GM04503 (cell line): ENCODE measurements around the gene MVB12A.
A peak's percentile ranks its signal among the peaks of the same experiment; 100 is the strongest.

Experiments used
- DNase-seq: peaks from one replicate; pipeline ENCODE4 v3.0.0-alpha.2; 2012; ENCODE audit warnings: low read depth

The MVB12A gene

DNA sequence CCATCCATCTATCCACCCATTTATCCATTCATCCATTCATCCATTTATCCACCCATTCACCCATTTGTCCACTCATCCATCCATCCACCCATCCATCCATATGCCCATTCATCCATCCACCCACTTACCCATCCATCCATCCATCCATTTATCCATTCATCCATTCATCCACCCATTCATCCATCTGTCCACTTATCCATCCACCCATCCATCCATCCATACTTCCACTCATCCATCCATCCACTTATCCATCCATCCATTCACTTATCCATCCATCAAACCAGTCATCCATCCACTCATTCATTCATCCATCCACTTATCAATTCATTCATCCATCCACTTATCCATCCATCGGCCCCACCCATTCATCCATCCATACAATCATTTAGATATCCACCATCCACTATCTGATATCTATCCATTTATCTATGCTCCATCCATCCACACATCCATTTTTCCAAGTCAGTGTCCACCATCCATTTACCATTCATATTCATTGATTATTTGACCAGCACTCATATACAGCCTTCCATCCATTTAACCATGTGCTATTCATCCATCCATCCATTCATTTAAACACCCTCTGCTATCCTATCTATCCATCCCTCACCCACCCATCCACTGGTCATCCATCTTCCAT is 25.8 kb downstream of the MVB12A start:
- DNase-seq, result no peak

DNA sequence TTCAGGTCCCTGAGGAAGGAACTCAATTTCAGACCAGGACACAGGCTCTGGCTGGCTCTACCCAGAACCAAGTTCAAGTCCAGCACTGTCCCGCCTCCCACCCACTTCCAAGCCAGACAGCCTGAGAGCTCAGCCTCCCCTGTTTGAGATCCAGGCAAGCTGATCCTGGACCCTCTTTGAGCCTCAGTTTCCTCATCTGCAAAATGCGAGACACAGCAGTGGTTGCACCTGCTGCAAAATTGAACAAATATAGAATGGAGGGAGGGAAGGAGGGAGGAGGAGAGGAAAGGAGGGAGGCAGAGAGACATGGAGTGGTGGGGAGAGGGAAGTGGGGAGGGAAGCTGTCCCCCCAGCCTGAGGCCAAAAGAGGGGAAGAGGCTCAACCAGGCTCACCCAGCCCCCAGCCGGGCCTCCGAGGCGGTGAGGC is 27.9 kb downstream of the MVB12A start:
- no peak for DNase-seq

DNA sequence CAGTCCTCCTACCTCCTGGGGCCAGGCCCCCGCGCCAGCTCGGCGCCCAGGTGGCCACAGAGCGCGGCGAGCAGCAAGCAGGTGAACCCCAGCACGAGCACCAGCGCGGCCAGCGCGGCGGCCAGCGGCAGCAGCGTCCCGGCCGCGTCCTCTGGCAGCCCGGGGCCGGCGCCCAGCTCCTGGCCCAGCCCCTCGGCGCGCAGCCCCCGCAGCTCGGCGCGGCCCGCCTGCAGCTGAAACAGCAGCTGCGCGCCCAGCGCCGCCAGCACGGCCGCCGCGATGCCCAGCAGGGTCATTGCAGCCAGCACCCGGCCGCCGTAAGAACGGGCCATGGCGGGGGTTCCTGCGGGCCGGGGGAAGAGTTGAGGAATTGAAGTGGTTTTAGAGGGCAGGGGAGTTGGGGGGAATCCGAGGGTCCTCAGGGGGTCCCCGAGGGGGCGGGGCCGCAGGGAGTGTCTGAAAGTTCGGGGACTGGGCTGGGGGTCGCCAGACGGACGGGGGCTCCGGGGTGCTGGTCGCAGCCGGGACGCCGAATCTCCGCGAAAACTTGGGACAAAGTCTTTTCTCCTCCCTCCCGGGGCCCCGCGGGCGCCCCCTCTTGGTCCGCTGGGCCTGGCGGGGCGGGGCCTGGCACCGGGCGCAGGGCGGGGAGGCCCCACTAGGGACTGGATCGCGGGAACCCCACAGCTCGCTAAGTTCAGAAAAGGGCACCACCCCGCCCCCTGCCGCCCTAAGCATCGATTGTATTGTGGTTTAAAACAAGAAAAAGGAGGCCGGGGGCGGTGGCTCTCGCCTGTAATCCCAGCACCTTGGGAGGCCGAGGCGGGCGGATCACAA is 28.5 kb downstream of the MVB12A start, which contains the start of gene TMEM221:
Gene TMEM221, minus strand, starts transcription at position 538 of the 837 bp plus-strand sequence. Its CDS starts 206 bp downstream, at position 332.
- DNase-seq, result no peak

DNA sequence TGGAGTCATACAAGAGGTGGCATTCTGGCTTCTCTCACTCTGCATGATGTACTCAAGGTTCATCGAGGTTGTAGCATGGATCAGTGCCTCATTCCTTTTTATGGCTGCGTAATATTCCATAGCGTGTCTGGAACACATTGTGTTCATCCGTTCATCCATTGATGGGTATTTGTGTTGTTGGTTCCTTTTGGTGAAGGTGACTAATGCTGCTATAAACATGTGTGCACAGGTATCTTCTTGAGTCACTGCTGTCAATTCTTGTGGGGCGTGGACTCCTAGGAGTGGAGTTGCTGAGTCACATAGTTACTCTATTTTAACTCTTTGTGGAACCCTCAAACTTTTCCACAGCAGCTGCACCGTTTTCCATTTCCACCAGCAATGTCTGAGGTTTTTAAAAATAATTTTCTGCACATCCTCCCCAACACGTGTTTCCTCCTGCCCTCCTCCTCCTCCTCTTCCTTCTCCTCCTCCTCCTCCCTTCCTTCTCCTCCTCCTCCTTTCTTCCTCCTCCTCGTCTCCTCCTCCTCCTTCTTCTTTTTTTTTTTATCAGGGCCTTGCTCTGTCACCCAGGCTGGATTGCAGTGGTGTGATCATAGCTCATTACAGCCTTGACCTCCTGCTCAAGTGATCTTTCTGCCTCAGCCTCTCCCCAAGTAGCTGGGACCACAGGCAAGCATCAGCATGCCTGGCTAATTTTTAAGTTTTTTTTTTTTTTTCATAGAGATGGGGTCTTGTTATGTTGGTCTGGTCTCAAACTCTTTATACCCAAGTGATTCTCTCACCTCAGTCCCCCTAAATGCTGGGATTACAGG is 30.6 kb downstream of the MVB12A start:
- no peak for DNase-seq

DNA sequence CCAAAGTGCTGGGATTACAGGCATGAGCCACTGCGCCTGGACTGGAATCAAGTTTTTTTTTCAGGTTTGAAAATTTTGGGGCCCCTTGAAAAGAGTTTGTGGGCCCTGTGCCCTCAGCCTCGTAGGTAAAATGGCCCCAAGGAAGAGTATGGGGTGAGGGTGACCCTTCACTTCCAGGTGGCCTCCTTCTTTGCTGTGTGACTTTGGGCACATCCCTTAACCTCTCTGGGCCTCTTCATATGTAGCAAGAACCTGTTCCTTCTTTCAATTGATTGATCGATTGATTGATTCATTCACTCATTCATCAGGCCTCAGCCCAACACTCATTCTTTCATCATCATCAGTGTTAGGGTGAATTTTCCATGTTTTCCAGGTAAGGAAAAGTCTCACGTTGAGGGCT is 32.0 kb downstream of the MVB12A start:
- no peak for DNase-seq

DNA sequence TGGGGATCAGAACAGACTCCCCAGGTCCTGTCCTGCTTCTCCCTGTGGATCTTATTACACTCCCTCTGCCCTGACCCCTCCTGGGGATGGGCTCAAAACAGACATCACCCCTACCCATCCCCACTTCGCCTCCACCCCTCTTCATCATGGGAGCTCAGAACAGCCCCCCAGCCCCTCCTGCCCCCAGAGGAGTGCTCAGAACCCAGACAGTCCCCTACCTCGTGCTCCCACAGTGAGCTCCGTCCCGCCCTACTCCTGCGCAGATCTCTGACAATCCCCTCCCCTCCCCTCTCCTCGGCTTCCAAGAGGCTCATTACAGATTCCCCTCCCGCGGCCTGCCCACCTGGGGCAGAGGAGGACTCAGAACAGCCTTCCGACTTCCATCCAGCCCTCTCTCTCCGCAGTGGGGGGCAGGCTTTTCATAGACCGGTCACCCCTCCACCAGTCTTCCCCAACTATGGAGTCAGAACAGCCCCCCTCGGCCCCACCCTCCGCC is 34.8 kb downstream of the MVB12A start:
- DNase-seq, result no peak

DNA sequence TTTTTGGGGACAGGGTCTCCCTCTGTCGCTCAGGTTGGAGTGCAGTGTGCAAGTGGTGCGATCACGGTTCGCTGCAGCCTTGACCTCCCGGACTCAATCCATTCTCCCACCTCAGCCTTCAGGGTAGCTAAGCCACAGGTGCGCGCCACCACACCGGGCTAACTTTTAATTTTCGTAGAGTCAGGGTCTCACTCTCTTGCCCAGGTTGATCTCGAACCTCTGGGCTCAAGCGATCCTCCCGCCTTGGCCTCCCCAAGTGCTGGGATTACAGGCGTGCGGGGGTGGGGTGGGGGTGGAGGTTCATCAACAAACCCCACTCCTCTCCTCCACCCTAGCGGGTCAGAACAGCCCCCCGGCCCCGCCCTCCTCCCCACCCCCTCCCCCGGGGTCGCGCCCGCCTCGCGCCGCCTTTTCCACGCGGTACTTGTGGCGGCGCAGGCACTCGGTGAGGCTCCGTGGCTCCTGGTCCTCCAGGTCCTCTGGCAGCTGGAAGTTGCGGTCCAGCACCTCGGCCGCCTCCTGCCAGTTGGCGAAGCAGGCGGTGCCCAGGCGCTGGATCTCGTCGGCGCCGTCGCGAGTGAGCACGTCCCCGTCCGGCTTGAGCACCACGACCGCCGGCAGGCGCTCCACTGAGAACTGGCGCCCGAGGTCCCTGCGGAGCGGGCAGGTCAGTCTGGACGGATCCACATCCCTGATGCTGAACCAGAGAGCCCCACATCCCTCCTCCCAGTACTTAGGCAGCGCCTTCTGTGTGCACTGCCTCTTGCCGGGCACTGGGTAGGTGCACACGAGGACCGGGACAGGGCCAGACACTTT is 35.7 kb downstream of the MVB12A start:
- no peak for DNase-seq

DNA sequence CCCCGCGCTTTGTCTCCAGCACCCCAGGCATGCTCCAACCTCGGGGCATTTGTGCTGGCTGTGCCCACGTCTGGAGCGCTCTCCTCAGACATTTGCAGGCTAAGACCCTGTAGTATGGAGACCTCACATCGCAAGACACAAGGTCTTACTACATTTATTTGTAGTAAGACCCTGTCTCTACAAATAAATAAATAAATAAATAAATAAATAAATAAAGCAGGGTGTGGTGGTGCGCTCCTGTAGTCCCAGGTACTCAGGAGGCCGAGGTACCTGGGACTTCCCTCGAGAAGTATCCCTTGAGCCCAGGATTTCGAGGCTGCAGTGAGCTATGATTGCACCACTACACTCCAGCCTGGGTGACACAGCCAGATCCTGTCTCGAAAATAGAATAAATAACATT is 36.3 kb downstream of the MVB12A start:
- DNase-seq, result no peak

DNA sequence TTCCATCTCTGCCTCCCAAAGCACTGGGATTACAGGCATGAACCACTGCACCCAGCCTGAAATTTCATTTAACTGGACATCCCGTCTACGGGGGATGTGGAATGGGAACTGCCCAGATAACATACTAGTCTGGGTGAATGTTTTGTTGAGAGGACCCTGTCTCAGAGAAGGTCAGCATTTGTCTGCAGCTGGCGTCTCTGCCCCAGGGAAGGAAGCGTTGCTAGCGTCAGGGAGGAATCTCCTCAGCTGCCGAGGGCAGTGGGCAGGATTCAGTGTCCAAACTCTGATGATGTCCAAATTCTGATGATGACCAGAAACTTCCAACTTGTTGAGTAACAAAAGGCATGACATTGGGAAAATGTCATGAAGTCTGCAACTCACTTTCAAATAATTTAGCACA is 37.8 kb downstream of the MVB12A start:
- no peak for DNase-seq

DNA sequence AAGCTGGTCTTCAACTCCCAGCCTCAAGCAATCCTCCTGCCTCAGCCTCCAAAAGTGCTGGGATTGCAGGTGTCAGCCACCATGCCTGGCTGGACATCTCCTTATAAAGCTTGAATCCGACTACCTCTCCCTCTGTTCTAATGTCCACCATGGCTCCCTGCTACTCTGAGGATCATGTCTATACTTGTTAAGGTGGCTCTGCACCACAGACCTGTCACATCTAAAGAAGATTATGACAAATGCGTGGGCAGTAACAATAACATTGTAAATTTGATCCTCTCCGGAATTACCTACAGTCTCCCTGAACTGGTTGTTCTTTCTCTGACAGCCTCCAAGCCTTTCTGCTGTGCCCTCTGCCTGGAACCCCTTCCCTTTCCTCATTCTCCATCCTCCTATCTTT is 39.1 kb downstream of the MVB12A start:
- no peak for DNase-seq

DNA sequence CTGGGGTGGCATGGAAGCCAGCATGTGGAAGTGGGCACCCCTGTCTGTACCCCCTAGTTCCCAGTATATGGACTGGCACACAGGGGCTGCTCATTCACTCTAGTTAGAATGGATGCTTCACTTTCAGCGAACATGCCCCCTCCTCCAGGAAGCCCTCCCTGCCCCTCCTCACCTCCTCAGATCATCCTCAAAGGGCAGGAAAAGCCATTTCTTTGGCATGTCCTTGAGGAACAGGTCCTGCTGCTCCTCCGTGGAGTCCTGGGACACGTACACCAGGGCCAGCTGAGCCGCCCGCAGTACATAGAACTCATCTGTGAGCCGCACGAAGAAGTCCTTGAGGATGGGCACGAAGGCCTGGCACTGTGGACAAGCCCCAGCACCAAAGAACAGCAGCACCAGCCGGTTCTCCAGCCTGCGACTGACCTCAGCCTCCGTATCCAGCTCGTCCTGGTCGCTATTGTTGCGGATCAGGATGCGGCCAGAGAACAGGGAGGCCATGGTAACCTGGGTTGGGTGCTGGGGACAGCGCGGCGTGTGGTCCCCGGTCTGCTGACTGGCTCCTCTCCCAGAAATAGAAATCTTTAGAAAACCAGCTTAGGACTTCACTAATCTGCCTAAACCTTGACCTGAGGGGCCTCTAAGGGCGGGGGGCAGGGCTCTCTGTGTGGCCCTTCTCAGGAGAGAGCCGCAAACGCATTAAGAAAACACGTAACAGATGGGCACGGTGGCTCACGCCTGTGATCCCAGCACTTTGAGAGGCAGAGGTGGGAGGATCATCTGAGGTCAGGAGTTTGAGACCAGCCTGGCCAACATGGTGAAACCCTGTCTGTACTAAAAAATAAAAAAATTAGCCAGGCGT is 40.8 kb downstream of the MVB12A start, which contains the start of gene NXNL1:
Gene NXNL1, minus strand, starts transcription at position 555 of the 859 bp plus-strand sequence. Its CDS starts 57 bp downstream, at position 498.
- no peak for DNase-seq

DNA sequence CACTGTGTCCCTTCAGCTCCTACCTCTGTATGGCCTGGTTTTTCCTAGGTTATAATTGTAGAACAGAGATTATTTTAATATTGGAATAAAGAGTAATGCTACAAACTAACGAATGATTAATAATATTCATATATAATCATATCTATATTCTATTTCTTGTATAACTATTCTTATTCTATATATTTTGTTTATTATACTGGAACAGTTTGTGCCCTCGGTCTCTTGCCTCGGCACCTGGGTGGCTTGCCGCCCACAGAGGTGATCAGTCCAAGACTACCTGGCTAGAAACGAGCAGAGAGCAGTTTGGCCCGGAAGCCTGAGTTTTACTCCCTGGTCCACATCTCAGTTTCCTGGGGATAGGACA is 46.6 kb downstream of the MVB12A start:
- no peak for DNase-seq

DNA sequence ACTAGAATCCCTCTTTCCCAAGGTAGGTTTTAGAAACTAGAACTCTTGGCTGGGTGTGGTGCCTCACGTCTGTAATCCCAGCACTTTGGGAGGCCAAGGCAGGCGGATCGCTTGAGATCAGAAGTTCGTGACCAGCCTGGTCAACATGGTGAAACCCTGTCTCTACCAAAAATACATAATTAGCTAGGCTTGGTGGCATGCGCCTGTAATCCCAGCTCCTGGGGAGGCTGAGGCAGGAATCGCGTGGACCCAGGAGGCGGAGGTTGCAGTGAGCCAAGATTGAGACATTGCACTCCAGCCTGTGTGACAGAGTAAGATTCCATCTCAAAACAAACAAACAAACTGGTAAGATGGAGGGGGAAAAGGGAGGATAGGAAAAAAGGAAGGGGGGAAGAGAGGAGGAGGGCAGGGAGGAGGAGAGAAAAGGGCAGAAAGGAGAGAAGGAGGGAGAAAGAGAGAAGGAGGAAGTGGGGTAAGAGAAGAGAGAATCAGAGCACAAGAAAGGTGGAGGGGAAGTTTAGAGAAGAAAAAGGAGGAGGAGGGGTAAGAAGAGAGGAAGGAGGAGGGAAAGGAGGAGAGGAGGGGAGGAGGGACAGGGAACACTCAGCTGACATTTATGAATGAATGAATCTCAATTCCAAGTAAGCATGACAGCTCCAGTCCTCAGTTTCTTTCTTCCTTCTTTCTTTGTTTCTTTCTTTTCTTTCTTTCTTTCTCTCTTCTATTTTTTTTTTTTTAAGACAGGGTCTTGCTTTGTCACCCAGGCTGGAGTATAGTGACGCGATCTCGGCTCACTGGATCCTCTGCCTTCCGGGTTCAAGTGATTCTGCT is 47.8 kb downstream of the MVB12A start:
- DNase-seq, result no peak

DNA sequence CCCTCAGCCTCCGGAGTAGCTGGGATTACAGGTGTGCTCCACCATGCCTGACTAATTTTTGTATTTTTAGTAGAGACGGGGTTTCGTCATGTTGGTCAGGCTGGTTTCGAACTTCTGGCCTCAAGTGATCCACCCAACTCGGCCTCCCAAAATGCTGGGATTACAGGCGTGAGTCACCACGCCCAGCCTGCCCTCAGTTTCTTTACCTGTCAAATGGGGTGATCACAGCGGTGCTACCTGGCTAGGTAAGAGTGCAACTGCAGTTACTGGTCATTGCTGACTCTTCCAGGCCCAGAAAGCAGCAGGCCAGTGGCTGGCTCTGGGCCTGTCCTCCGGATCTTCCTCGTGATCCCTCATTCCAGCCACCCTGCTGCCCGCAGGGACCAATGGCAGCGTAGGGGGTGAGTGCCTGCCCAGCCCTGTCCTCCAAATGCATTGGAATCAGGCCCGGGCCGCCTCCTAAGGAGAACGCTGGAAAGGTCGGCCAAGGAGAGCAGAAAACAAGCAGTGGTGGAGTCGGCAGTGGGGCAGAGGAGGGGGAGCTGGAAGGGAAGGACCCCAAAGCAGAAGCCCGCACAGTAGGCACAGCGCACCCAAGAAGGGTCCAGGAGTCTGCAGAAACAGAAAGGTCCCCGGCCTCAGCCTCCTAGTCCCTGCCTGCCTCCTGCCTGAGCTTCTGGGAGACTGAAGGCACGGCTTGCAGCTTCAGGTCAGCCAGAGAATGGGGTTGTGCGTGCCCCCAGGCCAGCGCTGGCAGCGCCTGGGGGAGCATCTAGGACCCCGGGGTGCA is 48.6 kb downstream of the MVB12A start:
- no peak for DNase-seq

DNA sequence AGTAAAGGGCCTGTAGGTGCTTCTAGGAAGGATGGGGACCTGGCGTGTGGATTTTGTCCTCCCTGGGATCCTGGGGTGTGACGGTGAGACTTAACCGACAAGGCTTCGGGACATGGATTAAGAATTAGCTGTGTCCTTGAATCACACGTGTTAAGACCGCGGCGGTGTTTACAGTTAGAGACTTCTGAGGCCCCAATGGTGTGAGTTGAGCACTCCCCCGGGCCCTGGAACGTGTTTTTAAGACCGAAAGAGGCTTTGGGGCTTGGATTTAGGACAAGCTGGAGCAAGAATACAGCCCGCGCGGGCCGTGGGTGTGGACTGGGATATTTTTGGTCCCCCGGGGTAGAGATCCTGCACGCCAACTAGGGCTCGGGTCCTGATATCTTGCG is 49.2 kb downstream of the MVB12A start:
- no peak for DNase-seq

DNA sequence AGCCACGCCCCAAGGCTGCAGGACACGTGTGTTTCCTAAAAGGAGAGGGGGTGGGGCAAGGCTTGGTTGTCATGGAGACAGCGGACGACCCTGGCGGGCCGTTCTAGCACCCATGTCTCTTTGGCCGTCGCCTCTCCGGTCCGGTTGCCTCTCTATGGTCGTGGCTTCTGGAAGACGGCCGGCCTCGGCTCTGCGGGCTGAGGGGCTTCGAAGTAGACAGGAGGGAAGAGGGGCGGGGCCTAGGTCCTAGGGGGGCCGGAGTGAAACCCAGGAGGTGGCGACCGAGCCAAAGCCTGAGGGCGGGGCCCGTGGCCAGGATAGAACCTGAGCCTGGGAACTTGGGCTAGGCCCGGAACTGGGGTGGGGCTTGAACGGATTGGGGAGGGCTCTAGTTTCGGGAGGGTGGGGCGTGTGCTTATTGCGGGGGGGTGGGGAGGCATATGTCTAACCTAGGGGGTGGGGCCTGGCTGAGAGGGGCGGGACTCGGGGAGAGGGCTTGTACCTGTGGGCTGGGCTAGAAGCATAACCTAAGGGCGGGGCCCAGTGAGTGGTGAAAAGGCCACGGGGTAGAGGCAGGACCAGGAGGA is 49.7 kb downstream of the MVB12A start:
- DNase-seq, result no peak

DNA sequence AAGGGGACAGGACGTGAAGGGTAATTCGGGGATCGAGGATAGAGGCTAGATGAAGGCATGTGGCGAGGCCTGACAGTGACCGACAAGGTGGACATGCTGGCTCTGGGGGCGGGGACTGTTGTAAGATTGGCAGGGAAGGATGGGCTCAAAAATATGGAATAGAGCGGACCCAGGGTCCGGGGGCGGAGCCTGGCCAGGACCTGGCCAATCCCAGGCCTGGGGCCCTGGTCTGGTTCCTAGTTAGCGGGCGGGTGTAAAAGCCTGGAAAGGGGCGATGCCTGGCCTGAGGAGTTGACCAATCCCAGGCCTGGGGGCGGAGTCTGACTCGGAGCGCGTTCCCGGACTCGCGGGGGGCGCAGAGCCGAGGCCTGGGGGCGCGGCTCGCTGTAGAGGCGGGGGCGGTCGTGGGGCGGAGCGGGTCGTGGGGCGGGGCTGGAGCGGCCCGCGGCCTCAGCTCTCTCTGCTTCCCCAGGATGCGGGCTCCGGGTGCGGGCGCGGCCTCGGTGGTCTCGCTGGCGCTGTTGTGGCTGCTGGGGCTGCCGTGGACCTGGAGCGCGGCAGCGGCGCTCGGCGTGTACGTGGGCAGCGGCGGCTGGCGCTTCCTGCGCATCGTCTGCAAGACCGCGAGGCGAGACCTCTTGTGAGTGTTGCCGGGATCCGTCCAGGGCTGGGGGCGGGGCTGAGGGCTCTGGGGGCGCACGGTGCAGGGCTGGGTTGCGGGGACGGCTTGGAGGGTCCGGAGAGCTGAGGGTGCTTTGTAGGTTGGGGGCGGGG is 50.4 kb downstream of the MVB12A start, which contains the start of gene SLC27A1:
Gene SLC27A1, plus strand, starts transcription at position 457 of the 774 bp plus-strand sequence. Its CDS starts 17 bp downstream, at position 474.
- peak; percentile 97 for DNase-seq
